Activated T-helper 9 cell treated with anti-CD3 and anti-CD28 coated beads, Interleukin-2, amount 50 U/mL, for 16 hours (primary cell): ENCODE results near the gene ORC5.

Experiments used
- DNase-seq: peaks from one replicate; pipeline ENCODE4 v3.0.0-alpha.2; 2020; ENCODE audit warnings: low read depth

Gene ORC5

GRCh38 chr7:104124893-104125477, 82.8 kb downstream of the ORC5 start:
- DNase-seq: no peak

GRCh38 chr7:104124469-104124868, 83.3 kb downstream of the ORC5 start:
- no peak for DNase-seq

GRCh38 chr7:104123786-104124185, 84.0 kb downstream of the ORC5 start:
- DNase-seq: no peak

- DNase-seq: no peak
Observed at GRCh38 chr7:104113788-104114187, 94.0 kb downstream of the ORC5 start.

DNA sequence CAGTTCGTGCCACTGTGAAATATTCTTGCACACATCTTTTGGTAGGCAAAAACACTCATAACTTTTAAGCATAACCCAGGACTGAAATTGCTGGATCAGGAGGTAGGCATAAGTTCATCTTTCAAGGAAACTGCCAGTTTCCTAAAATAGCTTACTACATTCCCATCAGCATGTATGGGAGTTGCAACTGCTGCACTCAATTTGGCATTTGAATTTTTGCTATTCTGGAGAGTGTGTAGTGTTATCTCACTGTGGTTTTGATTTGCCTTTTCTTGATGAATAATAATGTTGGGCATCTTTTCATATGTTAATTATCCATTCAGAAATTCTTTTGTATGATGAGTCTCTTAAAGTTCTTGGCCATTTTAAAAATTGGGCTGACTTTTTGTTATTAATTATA, 95.2 kb downstream of the ORC5 start:
- DNase-seq: no peak

DNA sequence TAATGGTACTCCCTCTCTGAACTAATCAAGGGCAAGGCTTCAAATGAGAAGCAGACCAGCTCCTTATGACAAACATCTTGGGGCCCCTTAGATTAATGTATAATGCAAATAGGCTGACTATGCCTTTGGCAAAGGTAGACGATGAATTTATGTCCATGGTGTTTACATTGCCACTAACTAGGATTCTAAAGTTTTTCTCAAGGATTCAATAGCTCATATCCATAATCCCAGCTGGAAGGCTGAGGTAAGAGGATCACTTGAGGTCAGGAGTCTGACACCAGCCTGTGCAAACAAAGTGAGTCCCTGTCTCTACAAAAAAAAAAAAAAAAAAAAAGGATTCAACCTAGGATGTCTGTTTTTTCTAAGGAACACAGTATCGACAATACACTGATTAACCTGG, 96.5 kb downstream of the ORC5 start:
- DNase-seq: no peak

DNA sequence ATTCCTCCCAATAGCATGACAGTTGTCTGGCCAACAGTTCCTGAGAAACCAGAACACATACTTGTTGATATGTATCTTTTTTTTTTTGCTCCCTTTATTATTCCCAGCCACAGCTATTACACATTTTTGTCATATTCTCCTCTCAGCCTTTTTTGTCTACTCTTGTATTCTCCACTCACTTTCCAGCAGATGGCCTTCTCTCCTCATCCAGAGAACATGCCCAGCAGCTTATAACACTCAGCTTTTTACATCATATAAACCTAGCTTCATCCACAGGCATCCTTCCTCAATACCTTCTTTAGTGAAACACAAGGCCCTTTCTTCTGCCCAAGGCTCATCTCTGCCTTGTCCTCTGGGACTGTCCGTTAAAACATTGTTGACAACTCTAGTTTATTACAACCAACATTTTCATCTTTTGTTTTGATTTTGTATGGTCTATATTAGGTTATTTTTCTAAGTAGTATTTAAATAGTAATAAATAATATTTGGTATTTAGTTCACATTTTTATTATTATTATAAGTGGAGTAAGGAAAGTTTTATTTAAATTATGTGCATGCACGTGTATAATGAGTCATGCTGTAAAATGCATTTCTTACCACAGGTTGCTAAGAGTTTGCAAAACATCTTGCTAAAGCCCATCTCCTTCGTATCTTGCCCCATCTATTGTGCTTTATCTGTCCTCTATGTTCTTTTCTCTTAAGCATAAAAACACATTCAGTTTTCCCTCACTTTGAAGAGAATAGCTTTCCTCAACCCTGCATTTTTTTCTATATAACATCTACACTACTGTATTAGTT, 101.5 kb downstream of the ORC5 start:
- DNase-seq: no peak

GRCh38 chr7:104098890-104099289, 108.9 kb downstream of the ORC5 start:
- no peak for DNase-seq

DNA sequence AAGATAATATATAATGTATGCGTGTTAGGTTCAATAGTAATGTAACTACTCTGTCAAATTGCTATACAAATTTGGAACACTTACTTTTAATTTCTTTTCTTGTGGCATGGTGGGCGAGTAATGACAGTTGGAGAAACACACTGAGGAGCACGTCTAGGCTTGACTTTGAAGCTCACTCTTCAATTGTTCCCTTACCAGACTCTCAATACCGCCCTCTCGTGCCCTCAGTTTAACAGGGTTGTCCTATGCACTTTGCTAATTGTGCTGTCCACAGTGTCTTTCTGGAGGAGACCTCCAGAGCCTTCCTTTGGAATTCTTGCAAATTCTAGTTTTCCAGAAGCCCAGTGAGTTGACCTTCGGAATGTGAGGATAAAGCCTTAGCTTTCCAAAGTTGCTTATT, 111.1 kb downstream of the ORC5 start:
- no peak for DNase-seq

DNA sequence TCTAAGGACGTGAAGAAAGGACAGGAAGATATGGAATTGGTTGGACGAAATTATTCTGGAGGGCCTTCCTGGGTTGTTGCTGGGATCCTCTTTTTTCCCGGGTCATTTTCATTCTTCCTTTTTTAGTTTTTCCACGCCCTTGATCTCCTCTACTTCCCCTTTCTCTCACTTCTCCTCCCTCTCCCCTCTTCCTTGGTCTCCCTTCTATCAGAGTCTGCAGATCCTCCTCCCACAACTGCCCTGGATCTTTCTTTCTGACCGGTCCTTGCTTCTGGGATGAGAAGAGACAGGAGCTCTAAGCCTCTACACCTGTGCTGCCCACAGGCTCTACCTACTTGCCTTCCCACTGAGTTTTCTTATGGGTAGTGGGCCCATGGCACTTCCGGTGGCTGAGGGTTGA, 114.7 kb downstream of the ORC5 start:
- no peak for DNase-seq

DNA sequence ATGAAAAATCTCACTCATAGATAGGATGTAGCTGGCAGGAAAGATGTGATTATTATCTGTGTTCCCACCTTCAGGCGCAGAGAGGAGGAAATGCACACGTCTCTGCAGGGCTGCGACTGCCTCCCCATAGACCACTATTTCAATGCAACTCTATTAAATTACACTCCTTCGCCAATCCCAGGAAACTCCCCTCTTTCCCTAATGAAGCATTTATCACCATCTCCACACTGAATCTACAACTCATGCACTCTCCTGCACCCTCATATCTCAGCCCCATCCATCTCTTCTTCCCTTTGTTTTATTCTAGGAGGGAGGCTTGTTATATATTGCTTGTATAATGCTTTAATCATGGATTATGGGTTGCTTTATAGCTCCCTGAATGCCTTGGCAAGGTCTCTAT, 116.6 kb downstream of the ORC5 start:
- no peak for DNase-seq

DNA sequence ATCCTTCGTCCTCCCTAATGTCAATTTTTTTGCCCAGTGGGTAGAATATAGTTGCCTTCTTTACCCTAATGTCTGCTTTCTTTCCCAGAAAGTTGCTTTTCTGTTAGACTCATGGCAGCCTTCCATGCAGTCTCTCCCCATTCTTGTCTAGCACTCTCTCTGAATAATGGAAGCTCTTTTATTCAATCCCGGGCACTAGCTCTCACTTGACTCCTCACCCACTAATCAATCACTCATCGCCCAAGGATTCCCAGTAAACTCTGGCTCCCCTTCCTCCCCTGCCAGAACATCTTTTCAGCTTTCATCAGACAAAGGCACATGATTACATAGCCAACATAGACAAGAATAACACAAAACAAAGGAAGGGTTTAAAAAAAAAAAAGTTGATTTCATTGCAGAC, 118.2 kb downstream of the ORC5 start:
- no peak for DNase-seq

GRCh38 chr7:104089061-104089460, 118.8 kb downstream of the ORC5 start:
- no peak for DNase-seq
